Measurements from ENCODE around the gene LRRTM3. TPM values are rescaled to one million over a fixed set of nuclear protein-coding genes. Genes with fewer than 3 reads are reported as not detected.
A peak's percentile ranks its signal among the peaks of the same experiment; 100 is the strongest.

The LRRTM3 gene
- total RNA-seq, 1 experiment from 2014 or later, result not detected

- no peak for DNase-seq (ENCODE audit: low read depth)
Observed at GRCh38 chr10:66934711-66935110, 8.9 kb downstream of the LRRTM3 start.

DNA sequence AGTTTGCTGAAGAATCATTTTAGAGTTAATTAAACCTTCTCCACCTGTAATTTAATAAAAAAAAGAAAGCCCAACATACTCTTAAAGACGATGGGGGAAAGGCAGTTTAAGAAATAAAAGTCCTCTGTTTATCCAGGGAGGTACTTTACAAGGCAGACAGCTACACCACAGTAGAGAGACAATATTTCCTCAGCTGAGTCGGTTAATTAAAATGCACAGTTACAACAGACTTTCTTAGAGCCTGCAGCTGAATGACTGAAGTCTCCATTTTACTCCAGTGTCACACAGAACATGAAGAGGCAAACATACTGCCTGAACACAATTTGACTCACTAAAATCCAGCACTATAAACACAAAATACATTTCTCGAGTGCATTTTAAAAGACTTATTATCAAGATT, 15.1 kb downstream of the LRRTM3 start:
- no peak for DNase-seq (ENCODE audit: low read depth)

- no peak for DNase-seq (ENCODE audit: low read depth)
Observed at GRCh38 chr10:66941491-66941890, 15.7 kb downstream of the LRRTM3 start.

- no peak for DNase-seq (ENCODE audit: low read depth)
Observed at GRCh38 chr10:66942407-66942806, 16.6 kb downstream of the LRRTM3 start.

- DNase-seq (ENCODE audit: low read depth), result no peak
Observed at GRCh38 chr10:66943590-66943989, 17.8 kb downstream of the LRRTM3 start.

- DNase-seq (ENCODE audit: low read depth), result no peak
Observed at GRCh38 chr10:66951896-66952295, 26.1 kb downstream of the LRRTM3 start.

DNA sequence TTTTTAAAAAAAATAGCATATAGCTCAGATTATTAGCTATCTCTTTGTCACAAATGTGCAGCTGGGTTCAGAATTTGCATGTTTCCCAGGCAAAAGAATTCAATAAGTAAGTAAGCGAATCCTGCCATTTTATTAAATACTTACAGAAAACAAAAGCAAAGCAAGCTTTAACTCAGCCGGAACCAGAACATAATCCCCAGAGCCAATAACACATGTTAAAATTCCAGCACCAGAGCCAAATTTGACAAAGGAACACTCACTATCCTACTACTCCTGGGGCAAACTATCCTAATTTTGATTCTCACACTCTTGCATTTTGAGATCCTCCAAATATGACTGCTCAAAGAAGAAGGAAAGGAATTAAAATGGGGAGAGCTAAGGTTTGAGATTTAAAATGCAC, 32.6 kb downstream of the LRRTM3 start:
- no peak for DNase-seq (ENCODE audit: low read depth)

DNA sequence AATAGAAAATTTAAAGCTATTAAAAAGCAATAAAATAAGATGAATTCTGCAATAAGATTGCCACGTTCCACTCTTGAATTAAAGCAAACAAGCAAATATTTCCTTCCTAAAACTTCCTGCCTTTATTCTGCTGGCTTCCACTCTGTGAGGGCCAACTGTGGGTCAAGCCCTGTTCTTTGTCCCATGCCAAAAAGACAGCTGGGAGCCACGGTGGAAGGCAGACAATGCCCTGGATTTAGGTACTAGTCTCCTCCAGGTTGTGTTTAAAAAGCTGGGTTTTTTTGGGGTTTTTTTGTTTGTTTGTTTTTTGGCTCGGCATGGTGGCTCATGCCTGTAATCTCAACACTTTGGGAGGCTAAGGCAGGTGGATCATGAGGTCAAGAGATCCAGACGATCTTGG, 39.1 kb downstream of the LRRTM3 start:
- DNase-seq (ENCODE audit: low read depth), result no peak

GRCh38 chr10:66980246-66980815, 54.5 kb downstream of the LRRTM3 start:
- DNase-seq (ENCODE audit: low read depth), result no peak

GRCh38 chr10:66981361-66982052, 55.7 kb downstream of the LRRTM3 start:
- no peak for DNase-seq (ENCODE audit: low read depth)

GRCh38 chr10:66982053-66982420, 56.2 kb downstream of the LRRTM3 start:
- DNase-seq (ENCODE audit: low read depth), result no peak

DNA sequence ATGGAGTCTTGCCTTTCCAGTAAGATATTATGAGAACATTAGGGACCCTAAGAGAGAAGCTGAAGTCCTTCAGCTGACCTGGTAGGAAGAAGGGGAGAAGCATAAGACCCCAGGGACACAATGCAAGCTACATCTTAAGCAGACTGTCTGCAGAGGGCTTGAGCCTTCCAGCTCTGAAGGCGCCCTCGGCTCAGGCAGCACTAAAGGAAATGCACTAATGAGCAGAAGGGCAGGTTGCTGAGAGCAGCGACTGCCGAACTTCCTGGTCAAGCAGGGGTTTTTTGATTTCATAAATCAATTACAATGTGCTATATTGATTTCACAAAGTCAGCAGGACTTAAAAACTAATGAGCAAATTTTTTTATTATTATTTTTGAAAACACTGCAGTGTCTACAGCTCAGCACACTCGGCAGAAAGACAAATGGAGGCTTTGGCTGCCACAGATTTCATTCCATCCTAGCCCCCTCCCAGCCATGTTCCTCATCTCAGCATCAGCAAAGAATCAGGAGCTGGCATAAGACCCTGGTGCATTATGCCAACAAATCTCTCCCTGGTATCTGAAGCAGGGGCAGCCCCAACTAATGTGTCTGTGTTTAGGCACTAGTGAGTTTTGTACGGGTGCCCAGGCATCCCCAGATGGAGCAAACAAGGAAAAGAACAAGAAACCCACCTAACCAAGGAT, 57.1 kb downstream of the LRRTM3 start:
- no peak for DNase-seq (ENCODE audit: low read depth)

GRCh38 chr10:66983475-66983818, 57.6 kb downstream of the LRRTM3 start:
- DNase-seq (ENCODE audit: low read depth), result no peak

DNA sequence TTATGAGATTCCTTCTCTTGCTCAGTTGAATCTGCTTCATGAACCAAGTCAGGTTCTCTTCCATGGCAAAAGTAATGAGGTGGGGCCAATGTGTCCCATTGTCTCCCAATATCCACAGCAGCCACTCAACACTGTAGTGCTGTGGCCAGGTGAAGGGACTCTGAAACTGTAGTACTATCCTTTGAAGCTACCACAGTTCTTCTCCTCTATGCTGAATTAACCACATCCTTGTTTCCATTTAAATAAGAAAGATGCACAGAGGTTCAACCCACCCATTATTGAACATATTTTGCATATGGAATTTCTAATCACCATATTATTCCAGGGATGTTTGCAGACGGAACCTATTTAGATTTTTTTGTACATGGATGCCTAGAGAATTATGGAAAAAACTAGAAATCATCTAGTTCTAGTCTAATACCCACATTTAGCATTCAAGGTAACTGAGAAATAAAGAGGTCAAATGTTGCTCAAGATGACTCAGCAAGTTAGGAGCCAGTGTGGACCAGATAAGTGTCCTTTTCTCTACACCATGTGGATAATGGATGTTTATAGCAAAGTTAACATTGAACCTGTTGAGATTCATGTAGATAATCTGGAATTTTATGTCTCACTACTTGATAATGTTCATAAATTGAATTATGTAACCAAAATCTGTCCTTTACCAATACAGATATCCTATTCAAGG, 64.5 kb downstream of the LRRTM3 start:
- no peak for DNase-seq (ENCODE audit: low read depth)

DNA sequence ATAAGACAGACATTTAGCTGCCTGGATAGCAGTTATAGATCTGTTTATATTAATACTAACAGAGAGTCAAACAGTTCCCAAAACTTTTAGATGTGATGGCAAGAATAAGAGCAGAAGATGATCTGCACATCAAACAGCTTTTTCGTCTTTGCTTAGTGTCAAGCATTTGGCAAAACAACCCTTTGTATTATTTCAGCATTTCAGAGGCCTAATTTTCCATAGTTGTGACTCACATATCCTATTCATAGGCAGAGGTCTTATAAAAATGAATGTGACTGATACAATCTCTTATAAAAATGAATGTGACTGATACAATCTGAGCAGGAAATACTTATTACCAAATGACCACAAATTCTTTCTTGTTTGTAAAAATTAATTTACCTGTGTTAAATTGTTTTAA, 71.2 kb downstream of the LRRTM3 start:
- DNase-seq (ENCODE audit: low read depth), result no peak

GRCh38 chr10:66999762-67000545, 74.1 kb downstream of the LRRTM3 start:
- no peak for DNase-seq (ENCODE audit: low read depth)

GRCh38 chr10:67004690-67005089, 78.9 kb downstream of the LRRTM3 start:
- no peak for DNase-seq (ENCODE audit: low read depth)

DNA sequence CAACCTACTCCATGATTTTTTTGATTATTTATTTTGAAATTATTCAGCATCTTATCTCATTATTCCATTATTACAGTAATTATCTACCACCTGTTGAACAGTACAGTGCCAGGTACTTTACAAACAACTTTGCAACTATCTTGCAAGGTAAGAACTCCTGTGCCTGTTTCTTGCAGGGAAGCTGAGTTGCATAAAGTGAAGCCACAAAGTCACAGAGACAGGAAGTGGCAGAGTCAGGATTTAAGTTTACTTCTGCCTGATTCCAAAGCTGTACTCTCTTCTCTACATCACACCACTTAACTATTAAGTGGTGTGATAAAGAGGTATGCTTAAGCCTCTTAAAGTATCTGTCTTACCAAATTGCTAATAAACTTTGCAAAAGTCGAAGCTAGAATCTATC, 80.1 kb downstream of the LRRTM3 start:
- no peak for DNase-seq (ENCODE audit: low read depth)

DNA sequence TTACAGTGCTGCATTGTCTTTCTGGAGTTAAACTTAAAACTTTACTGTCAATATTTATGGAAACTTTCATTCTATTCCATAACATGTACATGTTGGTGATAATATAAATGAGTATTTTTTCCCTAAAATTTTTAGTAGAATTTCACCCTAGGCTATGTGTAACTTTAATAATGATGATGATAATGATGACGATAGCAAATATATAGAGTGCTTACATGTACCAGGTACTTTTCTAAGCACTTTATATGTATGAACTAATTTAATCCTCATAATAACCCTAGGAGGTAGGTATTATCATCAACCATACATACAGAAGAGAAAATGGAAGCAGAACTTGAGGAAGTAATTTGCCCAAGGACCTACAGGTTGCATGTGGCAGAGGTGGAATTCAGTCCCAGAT, 85.6 kb downstream of the LRRTM3 start:
- no peak for DNase-seq (ENCODE audit: low read depth)

DNA sequence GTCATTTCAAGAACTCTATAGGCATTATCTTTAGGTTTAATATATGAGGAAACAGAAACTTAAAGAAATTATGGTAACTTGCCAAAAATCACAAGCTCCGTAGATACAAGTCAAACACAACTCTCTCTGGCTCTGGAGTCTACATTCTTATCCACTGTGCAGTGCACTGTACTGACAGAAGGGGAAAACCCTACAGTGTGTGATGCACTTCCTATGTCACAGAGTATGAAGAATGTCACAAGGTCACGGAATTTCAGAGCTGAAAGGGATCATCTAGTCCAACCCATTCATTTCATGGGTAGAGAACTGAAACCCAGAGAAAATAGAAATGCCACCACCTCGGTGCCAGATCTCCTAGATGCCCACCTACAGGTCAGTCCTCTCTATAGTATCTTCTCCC, 86.1 kb downstream of the LRRTM3 start:
- no peak for DNase-seq (ENCODE audit: low read depth)

DNA sequence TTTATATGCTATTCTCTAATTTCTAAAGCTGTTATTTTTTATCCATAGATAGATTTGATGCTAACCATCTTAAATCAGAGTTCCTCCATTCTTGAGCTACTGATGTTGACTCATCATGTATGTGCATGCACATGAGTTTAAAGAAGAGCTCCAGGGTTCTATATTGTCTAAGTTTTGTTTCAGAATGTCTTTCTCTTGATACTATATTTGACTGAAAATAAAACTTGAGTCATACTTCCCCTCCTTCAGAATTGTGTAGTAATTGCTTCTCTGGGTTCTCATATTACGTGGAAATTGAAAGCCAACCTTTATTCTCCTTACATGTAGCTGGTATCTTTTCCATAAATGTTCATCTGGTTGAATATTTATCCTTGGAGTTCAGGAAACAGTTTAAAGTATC, 89.4 kb downstream of the LRRTM3 start:
- peak; percentile 2 for DNase-seq (ENCODE audit: low read depth)

- peak; percentile 34 for DNase-seq (ENCODE audit: low read depth)
Observed at GRCh38 chr10:67017218-67017617, 91.4 kb downstream of the LRRTM3 start.

All from RPMI7951 (cell line).